ENCODE data around the gene MAP2K3.

MAP2K3 gene

GRCh38 chr17:21357696-21358656 lies 73.5 kb downstream of the MAP2K3 start:
- TF ChIP-seq CTCF (conservative IDR thresholded peaks at IDR 0.05; ENCODE audit: low read length), result no peak
- H3K4me3 ChIP-seq (ENCODE audit: low read length), result no peak overlapping the region
- DNase-seq (ENCODE audit: low read depth), result no peak

- DNase-seq (ENCODE audit: low read depth), result peak; percentile 40
- TF ChIP-seq CTCF (conservative IDR thresholded peaks at IDR 0.05; ENCODE audit: low read length), result no peak
- no peak overlapping the region for H3K4me3 ChIP-seq (ENCODE audit: low read length)
Measured at GRCh38 chr17:21358682-21359482, 74.4 kb downstream of the MAP2K3 start.

- H3K4me3 ChIP-seq (ENCODE audit: low read length), result no peak overlapping the region
- no peak for TF ChIP-seq CTCF (conservative IDR thresholded peaks at IDR 0.05; ENCODE audit: low read length)
- no peak for DNase-seq (ENCODE audit: low read depth)
Measured at GRCh38 chr17:21359483-21359840, 75.0 kb downstream of the MAP2K3 start.

- TF ChIP-seq CTCF (conservative IDR thresholded peaks at IDR 0.05; ENCODE audit: low read length), result no peak
Measured at GRCh38 chr17:21360048-21360447, 75.5 kb downstream of the MAP2K3 start.

GRCh38 chr17:21361020-21361809 lies 76.7 kb downstream of the MAP2K3 start:
- DNase-seq (ENCODE audit: low read depth), result no peak

More at GRCh38 chr17:21360048-21360447, 75.5 kb downstream of the MAP2K3 start:
- DNase-seq (ENCODE audit: low read depth), result no peak
- no peak overlapping the region for H3K4me3 ChIP-seq (ENCODE audit: low read length)

More at GRCh38 chr17:21361020-21361809, 76.7 kb downstream of the MAP2K3 start:
- H3K4me3 ChIP-seq (ENCODE audit: low read length), result no peak overlapping the region
- TF ChIP-seq CTCF (conservative IDR thresholded peaks at IDR 0.05; ENCODE audit: low read length), result no peak
